Ovary (tissue), 9 donors: ENCODE data around the gene IPCEF1. TPM values are rescaled to one million over a fixed set of nuclear protein-coding genes. Genes with fewer than 3 reads are reported as not detected.

ENCODE experiments used
- DNase-seq, 5 donors: peaks; one replicate each; pipeline ENCODE4 v3.0.0-alpha.2; 2019 to 2020
- H3K27ac ChIP-seq, 2 donors: fragments of 200-600 bp; one replicate each; pipeline versions ENCODE4 v1.5.1 to v1.8.0; 2019 to 2022
- H3K27me3 ChIP-seq: fragments of 200-600 bp; one replicate; pipeline ENCODE4 v1.8.0; 2022
- H3K36me3 ChIP-seq: fragments of 200-600 bp; sonication (generic); one replicate; pipeline ENCODE4 v1.5.1; 2019
- H3K4me1 ChIP-seq: one replicate; pipeline ENCODE4 v1.8.1; 2013; ENCODE audit warnings: mild to moderate bottlenecking, moderate library complexity; ENCODE audit not compliant: insufficient read depth
- H3K4me3 ChIP-seq: fragments of 200-600 bp; sonication (generic); one replicate; pipeline ENCODE4 v1.5.1; 2017
- H3K9me3 ChIP-seq, 2 donors: fragments of 200-600 bp in 1 of 2; sonication (generic) in 1 of 2; one replicate each; pipeline versions ENCODE4 v1.5.1 to v1.8.1; 2013 to 2019; ENCODE audit warnings: mild to moderate bottlenecking in 1 of 2, moderate library complexity in 1 of 2
- EP300 ChIP-seq: sonication (generic); formaldehyde crosslinking; IDR thresholded peaks from one replicate; pipeline ENCODE4 v1.6.1; 2017; ENCODE audit warnings: antibody characterized with exemption
- POLR2A ChIP-seq: fragments of 450-650 bp; IDR thresholded peaks from one replicate; pipeline ENCODE4 v1.6.1; 2017; ENCODE audit warnings: antibody characterized with exemption, mild to moderate bottlenecking, moderate library complexity
- WGBS, 3 donors: extraction: QIAGEN DNeasy Blood & Tissue Kit in 1 of 3; methylation state at CpG; one replicate each; pipeline versions ENCODE4 v1.1.5 to v1.1.7; 2013 to 2017; 5-methylcytosine and 5-hydroxymethylcytosine counted together
- intact Hi-C, 4 donors: fragments of 100-400 bp; cut with DNase I; formaldehyde crosslinking; loops; one replicate each; pipeline versions ENCODE4 v1.11.0 to v1.15.1; 2022 to 2023
- polyA plus RNA-seq, 2 donors: library from polyadenylated mRNA; stranded (reverse); fragments of 200-250 nt in 1 of 2; fragments of 350-450 nt in 1 of 2; fragmentation: Illumina TruSeq in 1 of 2; extraction: RNeasy Lipid Tissue Mini Kit (QIAGEN cat#74804) in 1 of 2; gene quantifications; one replicate each; pipeline ENCODE4 v1.2.3, GENCODE V29; 2013 to 2014
- total RNA-seq, 7 donors: library from RNA; depleted of rRNA in 2 of 7; stranded (reverse); fragments of >200 nt in 2 of 7; fragmentation: NEBNext Ultra II Directional in 3 of 7; extraction: Animal tissue kit (Norgen Biotek cat#: 25700) in 3 of 7; gene quantifications; one replicate each; pipeline versions ENCODE4 v1.1.0 to v1.2.4, GENCODE V29; 2016 to 2023
- TF ChIP-seq, protein P1 (sequence below), 3 donors: fragments of 450-650 bp in 2 of 3; fragments of 200-600 bp in 1 of 3; IDR thresholded peaks; one replicate each; pipeline versions ENCODE4 v1.5.1 to v1.8.0; 2016 to 2022; ENCODE audit warnings: antibody characterized with exemption in 3 of 3, mild to moderate bottlenecking in 1 of 3
- donor health status: DM: no; HTN: no; CAD: no; lungs with moderate emphysema.
- donor health status: DM: no; HTN: no; CAD: no.
- donor health status: Bipolar disorder and iron deficiency.
- donor health status: DM: yes; HTN: yes; CAD: no.
- donor health status: DM: no; HTN: no; CAD: no.
- donor health status: DM: yes; HTN: yes; CAD: no.

Gene IPCEF1
- total and polyA plus RNA-seq, 9 donors, result 1.3 to 3.4 (median 1.9) TPM

GRCh38 chr6:154227862-154228520 is 128.6 kb downstream of the IPCEF1 start:
- no peaks in the 10 kb centered on the region for H3K9me3 ChIP-seq
- H3K4me1 ChIP-seq, result no peaks in the 10 kb centered on the region
- no peak overlapping the region for H3K27ac ChIP-seq
- no peaks in the 10 kb centered on the region for H3K27me3 ChIP-seq
- WGBS, 3 donors, result 86 to 92% (median 88%) methylated on average over 7 of the region's 7 CpGs
- no peaks in the 10 kb centered on the region for H3K36me3 ChIP-seq
- TF ChIP-seq, protein P1, sequence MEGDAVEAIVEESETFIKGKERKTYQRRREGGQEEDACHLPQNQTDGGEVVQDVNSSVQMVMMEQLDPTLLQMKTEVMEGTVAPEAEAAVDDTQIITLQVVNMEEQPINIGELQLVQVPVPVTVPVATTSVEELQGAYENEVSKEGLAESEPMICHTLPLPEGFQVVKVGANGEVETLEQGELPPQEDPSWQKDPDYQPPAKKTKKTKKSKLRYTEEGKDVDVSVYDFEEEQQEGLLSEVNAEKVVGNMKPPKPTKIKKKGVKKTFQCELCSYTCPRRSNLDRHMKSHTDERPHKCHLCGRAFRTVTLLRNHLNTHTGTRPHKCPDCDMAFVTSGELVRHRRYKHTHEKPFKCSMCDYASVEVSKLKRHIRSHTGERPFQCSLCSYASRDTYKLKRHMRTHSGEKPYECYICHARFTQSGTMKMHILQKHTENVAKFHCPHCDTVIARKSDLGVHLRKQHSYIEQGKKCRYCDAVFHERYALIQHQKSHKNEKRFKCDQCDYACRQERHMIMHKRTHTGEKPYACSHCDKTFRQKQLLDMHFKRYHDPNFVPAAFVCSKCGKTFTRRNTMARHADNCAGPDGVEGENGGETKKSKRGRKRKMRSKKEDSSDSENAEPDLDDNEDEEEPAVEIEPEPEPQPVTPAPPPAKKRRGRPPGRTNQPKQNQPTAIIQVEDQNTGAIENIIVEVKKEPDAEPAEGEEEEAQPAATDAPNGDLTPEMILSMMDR (IDR thresholded peaks at IDR 0.05), result no peak
- TF ChIP-seq POLR2A, result no peak
- TF ChIP-seq EP300, result no peak
- DNase-seq, result no peak
- intact Hi-C loops, result no loop called here
- no peak overlapping the region for H3K4me3 ChIP-seq

DNA sequence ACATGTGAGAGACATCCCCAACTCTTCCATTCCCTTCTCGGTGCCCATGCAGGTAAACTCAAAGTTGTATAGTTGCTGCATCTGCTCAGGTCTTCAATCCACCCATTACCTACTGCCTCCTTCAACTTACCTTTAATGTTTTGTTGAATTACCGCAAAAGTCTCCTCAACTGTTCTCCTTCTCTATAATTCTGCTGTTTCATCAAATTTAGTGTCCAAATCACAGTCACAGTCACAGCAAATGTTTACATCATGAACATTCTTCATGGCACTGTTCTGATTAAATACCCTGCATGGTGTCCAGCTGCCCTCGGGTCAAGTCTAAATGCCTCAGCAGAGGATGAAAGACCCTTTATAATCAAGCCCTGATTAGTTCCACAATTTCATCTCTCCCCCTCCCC is 130.1 kb downstream of the IPCEF1 start:
- Histone ChIP-seq H3K9me3 (no peaks in the 10 kb centered on the region), H3K4me1 (no peaks in the 10 kb centered on the region), H3K4me3 (no peak overlapping the region), H3K27me3 (no peaks in the 10 kb centered on the region), H3K36me3 (no peaks in the 10 kb centered on the region), H3K27ac (no peak overlapping the region)
- no peak for DNase-seq
- intact Hi-C loops, result no loop called here
- 95 to 97% (median 95%) methylated on average over 3 of the region's 3 CpGs for WGBS, 3 donors
- TF ChIP-seq EP300, result no peak

DNA sequence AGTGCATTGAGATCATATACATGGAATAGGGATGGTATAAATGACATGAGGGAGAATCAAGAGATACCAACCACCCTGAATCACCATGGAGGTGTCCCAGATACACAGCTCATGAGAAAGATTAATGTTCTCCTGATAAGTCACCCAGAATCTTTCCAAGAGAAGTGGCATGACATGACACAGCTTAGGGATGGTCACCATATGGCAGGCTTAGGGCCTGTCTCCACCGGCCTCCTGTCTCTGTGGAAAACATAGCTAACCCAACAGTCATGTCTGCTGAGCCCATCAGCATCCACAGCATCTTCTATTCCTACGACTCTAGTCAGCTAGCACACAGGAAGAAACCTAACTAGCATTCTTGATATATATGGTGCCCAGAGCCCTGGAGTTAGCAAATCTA is 133.3 kb downstream of the IPCEF1 start:
- no peak overlapping the region for H3K4me3 ChIP-seq
- H3K36me3 ChIP-seq, result no peaks in the 10 kb centered on the region
- WGBS, 3 donors, result 88 to 98% (median 91%) methylated on average over 2 of the region's 2 CpGs
- no peaks in the 10 kb centered on the region for H3K4me1 ChIP-seq
- H3K27ac ChIP-seq, result no peak overlapping the region
- intact Hi-C loops, result no loop called here
- no peaks in the 10 kb centered on the region for H3K9me3 ChIP-seq
- TF ChIP-seq EP300, result no peak
- no peak for TF ChIP-seq POLR2A
- TF ChIP-seq, protein P1 (IDR thresholded peaks at IDR 0.05), result no peak
- no peaks in the 10 kb centered on the region for H3K27me3 ChIP-seq
- DNase-seq, result no peak

DNA sequence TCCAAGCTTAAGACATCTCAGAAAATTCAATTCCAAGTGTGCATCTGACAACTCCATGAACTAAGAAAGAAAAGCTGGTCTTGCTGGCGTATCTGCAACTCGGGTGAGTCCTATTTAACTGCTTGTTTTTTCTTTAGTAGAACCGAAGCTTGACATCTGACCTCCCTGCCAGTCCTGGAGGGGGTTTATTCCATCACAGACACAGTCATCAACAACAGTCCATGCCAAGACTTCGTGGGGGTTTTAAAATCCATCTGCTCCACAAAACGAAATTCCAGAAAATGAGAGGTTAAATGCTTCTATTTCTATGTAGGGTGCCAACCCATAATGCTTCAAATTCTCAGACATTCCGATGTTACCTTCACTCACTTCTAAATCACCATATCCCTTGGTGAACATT is 133.9 kb downstream of the IPCEF1 start:
- no peak for DNase-seq
- TF ChIP-seq POLR2A, result no peak
- TF ChIP-seq, protein P1 (IDR thresholded peaks at IDR 0.05), result no peak
- no peak for TF ChIP-seq EP300
- H3K27ac ChIP-seq, result no peak overlapping the region
- no peak overlapping the region for H3K4me3 ChIP-seq
- intact Hi-C loops, result no loop called here
- no peaks in the 10 kb centered on the region for H3K27me3 ChIP-seq
- no peaks in the 10 kb centered on the region for H3K9me3 ChIP-seq
- no peaks in the 10 kb centered on the region for H3K4me1 ChIP-seq
- WGBS, 3 donors, result 60 to 68% (median 64%) methylated on average over 6 of the region's 6 CpGs
- H3K36me3 ChIP-seq, result no peaks in the 10 kb centered on the region

DNA sequence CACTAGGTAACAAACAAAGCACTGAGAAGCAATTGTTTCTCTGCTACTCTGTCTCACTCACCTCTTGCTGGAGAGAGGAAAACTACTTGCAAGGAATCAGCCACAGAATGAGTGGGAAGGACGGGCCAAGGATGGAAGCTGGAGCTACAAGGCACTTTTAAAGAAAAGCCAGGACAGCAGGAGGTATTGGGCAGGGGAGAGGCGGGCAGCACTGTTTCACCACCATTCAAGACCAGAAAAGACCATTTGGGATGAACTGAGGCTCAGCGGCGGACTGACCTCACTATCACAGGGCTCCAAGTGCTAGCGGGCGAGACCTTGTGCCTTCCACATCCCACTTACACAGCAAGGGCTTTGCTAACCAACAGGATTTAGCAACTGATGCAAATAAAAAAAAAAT is 137.4 kb downstream of the IPCEF1 start:
- no peak overlapping the region for H3K27ac ChIP-seq
- no peaks in the 10 kb centered on the region for H3K9me3 ChIP-seq
- DNase-seq, result no peak
- TF ChIP-seq EP300 (no peak), POLR2A (no peak)
- TF ChIP-seq, protein P1 (IDR thresholded peaks at IDR 0.05), result no peak
- WGBS, 3 donors, result 94 to 99% (median 97%) methylated on average over 6 of the region's 6 CpGs
- intact Hi-C loops, result no loop called here
- no peak overlapping the region for H3K4me3 ChIP-seq
- H3K36me3 ChIP-seq, result no peaks in the 10 kb centered on the region
- H3K4me1 ChIP-seq, result no peaks in the 10 kb centered on the region
- H3K27me3 ChIP-seq, result no peaks in the 10 kb centered on the region
